Stimulated activated CD8-positive, alpha-beta memory T cell treated with anti-CD3 and anti-CD28 coated beads, Interleukin-15, amount 100 ng/mL, for 1 hour (primary cell): ENCODE data around the gene ULK4.
"Not testable (repeated sequence)": the region's sequence is repeated elsewhere in the genome, so short reads cannot be mapped to it uniquely, and the experiment has no call there.

Source experiments
- DNase-seq: peaks from one replicate; pipeline ENCODE4 v3.0.0-alpha.2; 2020; ENCODE audit warnings: low read depth

ULK4 gene

DNA sequence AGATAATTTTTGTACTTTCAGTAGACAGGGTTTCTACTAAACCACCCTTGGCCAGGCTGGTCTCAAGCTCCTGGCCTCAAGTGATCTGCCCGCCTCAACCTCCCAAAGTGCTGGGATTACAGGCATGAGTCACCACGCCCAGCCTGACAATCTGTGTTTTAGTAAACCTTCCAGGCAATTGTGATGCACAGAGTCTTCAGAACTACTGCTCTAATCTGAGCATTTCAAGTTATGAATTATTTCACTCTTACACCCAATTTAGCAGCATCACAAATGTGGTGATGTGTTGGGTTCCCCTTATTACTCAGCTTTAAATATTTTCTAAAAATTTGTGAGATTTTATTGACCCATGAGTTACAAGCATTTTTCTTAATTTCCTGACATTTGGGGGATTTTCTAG is 94.4 kb downstream of the ULK4 start:
- DNase-seq: no peak

GRCh38 chr3:41866298-41866697 is 95.6 kb downstream of the ULK4 start:
- DNase-seq: no peak

DNA sequence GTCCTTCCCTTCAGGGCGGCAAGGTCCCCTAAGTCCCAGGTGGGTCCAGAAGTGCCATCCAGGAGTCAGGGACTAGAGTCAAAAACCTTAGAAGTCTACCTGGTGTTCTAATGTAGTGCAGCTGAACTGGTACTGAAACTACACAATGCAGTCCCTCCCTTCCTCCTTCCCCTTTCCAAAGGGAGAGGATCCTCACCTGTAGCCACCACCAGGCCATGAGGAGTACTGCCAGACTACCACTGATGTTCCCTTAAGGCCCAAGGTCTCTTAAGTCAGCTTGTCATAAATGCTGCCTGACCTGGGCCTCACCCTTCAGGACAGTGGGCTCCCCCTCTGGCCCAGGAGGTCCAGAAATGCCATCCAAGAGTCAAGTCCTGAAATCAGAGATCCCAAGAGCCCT is 98.9 kb downstream of the ULK4 start:
- no peak for DNase-seq

DNA sequence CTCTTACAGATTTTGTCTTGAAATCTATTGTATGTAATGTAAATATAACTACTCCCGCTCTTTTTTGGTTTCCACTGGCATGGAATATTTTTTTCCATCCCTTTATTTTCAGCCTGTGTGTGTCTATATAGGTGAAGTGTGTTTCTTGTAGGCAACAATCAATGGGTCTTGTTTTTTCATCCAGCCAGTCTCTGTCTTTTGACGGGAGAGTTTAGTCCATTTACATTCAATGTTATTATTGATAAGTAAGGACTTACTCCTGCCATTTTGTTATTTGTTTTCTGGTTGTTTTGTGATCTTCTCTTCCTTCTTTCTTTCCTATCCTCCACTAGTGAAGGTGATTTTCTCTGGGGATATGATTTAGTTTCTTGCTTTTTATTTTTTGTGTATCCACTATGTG is 101.4 kb downstream of the ULK4 start:
- not testable (repeated sequence) for DNase-seq

GRCh38 chr3:41854956-41855355 is 106.9 kb downstream of the ULK4 start:
- DNase-seq: no peak

DNA sequence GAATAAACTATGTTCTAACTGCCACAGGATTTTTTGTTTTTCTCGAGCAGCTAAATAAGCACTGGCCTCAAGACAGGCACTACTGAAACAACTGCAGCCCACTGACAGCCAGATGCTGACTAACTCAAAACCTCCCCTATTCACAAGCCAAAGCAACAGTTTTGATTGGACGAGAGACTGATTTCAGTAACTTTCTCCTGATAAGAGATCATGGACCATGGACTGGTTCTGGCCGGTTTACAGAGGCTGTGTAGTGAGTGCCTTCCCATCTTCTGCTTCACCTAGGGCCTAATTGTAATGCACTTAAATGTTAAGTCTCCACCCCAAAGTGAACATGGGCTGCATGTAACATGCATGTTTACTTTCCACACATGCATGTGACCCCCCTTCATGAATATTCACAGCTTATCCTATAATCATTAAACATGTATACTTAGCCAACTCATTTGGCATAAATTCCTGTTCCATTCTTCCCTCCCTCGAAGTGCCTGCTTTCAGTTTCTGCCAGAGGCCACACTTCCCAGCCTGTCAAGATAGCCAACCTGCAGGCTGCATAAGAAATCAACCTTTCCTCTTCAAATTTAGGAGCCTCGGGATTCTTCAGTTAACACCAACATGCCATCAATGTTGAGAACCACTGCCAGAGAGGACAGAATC is 108.2 kb downstream of the ULK4 start:
- no peak for DNase-seq

DNA sequence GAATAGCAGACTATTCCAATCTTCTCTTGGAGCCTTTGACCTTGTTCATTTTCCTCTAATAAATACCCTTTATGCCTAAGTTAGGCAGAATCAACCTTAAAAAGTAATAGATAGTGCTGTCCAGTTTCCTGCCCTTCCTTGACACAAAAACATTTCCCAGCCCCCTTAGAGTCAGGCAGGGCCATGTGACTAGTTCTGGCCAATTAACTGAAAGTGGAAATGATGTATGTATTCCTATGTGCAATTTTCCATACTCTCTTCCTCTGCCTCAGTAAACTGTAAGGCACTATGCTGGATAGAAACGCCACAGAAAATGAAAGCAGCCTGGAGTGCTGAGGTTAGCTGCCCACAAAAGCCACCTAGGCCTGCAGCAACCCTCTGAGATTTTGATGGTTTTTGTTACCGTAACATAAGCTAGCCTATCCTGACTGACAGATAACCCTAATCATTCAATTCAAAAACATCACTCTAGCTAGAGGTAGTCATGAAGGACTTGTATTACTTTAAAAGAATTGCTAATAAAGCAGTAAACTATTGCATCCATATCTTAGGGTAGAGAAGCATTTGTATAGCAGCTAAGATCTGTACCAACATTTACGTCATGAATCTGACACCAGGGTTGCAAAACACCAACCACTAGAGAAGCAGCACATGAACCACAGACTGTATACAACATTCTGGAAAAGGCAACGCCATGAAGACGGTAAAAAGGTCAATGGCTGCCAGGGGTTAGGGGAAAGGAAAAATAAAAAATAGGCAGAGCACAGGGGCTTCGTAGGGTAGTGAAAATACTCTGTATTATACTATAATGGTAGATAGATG is 112.9 kb downstream of the ULK4 start:
- DNase-seq: no peak

- DNase-seq: no peak
These were observed 114.2 kb downstream of the ULK4 start for GRCh38 chr3:41847679-41848078.

- DNase-seq: no peak
These were observed 115.1 kb downstream of the ULK4 start for GRCh38 chr3:41846850-41847249.

DNA sequence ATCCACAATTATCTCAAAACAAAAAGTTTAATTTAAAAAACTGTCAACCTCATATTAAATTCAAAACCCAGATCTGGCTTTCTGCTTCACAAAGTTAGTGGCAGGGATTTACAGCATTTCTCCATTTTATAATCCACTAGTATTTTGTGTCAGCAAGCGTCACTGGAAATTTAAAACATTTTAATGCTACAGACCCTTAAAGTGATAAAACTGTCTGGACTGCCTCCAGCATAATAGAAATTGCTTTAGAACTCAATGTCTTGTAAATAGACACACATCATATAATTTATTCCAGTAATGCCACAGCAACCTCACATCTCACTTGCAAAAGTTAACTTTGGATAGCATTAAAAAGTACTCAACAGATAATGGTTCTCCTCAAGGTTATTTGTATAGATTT is 116.1 kb downstream of the ULK4 start:
- DNase-seq: no peak

- not testable (repeated sequence) for DNase-seq
These were observed 117.6 kb downstream of the ULK4 start for GRCh38 chr3:41844256-41844655.

DNA sequence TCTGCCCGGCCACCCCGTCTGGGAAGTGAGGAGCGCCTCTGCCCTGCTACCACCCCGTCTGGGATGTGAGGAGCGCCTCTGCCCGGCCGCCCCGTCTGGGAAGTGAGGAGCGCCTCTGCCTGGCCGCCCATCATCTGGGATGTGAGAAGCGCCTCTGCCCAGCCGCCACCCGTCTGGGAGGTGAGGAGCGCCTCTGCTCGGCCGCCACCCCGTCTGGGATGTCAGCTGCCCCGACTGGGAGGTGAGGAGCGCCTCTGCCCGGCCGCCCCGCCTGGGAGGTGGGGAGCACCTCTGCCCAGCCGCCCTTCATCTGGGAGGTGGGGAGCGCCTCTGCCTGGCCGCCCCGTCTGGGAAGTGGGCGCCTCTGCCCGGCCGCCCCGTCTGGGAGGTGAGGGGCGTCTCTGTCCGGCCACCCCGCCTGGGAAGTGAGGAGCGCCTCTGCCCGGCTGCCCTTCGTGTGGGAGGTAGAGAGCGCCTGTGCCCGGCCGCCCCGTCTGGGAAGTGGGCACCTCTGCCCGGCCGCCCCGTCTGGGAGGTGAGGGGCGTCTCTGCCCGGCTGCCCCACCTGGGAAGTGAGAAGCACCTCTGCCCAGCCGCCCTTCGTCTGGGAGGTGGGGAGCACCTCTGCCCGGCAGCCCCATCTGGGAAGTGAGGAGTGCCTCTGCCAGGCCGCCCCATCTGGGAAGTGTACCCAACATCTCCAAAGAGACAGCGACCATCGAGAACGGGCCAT is 120.8 kb downstream of the ULK4 start:
- not testable (repeated sequence) for DNase-seq

DNA sequence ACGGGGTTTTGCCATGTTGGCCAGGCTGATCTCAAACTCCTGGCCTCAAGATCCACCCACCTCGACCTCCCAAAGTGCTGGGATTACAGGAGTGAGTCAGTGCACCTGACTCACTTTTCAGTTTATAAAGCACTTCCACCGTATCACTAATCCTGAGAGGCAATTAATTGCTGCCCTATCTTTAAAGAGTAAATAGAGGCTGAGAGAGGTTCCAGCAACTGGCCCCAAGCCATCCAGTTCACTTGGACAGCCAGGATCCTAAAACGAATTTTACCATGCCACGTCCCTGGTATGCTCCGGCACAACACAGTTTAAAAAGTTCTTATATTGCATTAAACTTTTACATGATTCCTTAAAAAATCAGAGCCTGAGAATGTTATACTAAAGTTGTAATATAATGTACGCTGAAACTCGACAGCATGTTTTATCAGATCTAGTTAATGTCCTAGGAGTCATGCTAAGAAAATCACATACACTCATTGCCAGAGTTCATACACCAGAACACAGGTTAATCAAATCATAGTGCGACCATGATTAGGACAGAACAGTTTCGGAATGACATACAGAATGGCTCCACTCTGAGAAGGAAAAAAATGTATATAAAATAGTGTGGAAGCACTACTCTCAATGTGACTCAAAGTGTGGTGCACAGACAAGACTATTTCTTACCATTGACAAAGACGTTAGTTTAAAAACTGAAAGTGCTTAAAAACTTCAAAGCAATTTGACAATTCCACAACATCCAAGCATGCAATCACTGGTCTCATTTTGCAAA is 125.4 kb downstream of the ULK4 start:
- DNase-seq: no peak

DNA sequence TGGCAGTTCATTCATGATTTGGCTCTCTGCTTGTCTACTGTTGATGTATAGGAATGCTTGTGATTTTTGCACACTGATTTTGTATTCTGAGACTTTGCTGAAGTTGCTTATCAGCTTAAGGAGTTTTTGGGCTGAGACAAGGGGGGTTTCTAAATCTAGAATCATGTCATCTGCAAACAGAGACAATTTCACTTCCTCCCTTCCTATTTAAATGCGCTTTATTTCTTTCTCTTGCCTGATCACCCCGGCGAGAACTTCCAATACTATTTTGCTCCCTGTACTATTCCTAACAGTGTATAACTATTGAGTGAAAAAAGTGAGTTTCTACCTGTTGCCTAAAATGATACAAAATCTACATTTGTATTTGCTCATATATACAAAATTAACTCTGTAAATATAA is 128.3 kb downstream of the ULK4 start:
- no peak for DNase-seq

DNA sequence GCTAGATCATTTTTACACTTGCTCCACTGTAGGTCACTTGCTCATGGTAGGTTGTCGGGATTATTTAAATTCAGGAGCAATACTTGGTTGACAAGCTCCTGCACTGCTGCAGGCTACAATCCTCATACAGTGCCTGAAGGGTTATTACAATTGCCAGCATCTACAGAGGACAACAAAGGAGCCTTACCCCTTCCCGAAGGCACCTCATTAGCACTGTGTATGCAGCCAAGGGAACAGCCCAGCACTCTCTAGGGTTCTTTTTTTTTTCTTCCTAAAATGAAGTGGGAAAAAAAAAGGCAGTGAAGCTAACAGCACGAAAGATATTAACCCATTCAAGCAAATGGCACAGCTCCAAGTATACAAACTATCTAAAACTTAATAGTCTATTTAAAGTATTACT is 142.7 kb downstream of the ULK4 start:
- DNase-seq: no peak

GRCh38 chr3:41808618-41809017 is 153.3 kb downstream of the ULK4 start:
- DNase-seq: no peak

GRCh38 chr3:41808152-41808551 is 153.8 kb downstream of the ULK4 start:
- DNase-seq: no peak

DNA sequence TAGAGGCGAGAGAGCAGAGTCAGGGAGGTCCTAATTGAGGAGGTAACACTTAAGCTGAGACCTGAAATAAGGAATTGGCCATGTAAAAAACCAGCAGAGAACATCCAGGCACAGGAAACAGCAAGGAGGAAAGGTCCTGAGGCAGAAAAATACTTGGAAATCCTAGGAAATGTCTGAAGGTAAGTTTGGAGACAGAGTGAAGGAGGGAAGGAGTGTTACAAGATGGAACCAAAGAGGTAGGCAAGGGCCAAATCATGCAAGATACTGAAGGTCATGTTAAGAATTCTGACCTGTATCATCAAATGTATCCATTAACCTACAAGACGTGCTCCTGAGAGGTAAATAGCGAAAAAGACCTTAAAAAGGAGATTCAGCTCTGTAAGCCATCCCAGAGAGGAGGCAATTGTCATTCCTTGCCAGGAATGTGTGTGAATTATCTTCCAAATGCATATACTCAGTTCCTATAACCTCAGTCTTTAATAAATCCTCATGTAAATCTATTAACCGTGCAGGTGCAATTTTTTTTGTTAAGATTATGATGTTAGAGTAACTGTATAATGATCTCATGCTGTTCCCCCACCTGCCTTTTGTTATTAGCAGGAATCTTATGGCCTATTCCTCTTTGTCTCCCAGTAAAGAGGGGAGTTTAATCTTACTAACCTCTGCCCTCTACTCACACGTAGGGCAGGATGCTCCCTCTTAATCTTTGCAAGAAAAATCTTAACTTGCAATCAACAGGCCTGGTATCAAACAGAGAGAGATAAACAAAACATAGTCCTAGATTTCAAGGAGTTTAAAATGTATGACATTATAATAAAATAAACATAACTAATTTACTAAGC is 166.9 kb downstream of the ULK4 start:
- DNase-seq: no peak

GRCh38 chr3:41792806-41793205 is 169.1 kb downstream of the ULK4 start:
- no peak for DNase-seq

DNA sequence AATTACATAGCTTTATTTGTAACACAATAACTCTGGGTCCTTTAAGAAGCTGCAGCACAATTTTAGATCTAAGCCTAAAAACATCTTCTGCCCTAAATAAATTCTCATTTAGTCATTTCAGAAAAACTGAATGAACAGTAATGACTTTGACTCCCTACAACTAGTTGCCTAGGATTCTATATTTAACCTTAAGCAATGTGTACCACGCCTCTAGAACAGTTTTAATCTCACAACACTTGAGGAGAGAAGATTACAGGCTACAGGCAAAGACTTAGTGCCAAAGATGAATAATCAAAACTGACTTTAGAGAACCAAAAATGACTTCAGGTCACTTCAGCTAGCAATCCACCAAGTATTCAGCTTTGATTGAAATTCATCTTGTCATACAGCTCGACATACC is 192.8 kb downstream of the ULK4 start:
- no peak for DNase-seq

DNA sequence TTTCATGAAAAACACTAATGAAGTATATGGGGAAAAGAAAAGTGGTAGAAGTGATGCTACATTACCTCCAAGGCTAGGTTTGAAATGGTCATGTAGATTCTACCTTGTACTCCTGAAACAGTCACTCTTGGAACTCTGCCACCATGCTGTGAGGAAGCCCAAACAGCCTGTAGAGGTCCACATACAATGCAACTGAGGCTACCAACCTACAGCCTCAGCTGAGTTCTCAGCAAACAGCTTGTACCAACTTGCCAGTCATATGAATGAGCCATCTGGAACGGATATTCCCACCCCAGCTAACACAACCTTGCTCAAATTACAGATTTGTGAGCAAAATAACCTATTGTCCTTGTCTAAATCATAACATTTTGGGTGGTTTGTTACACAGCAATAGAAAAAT is 193.5 kb downstream of the ULK4 start:
- DNase-seq: no peak
